Neural crest cell (in vitro differentiated cells): ENCODE results near the gene STXBP3. TPM values are rescaled to one million over a fixed set of nuclear protein-coding genes. Genes with fewer than 3 reads are reported as not detected.

Experiments
- DNase-seq: peaks from one replicate; pipeline ENCODE4 v3.0.0; 2021; ENCODE audit warnings: low read depth, mixed read lengths, low spot score
- H3K27ac Mint-ChIP-seq: one replicate; pipeline ENCODE4 v1.8.0; 2021; ENCODE audit warnings: mild to moderate bottlenecking, mixed read lengths; ENCODE audit not compliant: unreplicated experiment
- H3K27me3 Mint-ChIP-seq: 2 replicates; pipeline ENCODE4 v1.8.0; 2021; ENCODE audit warnings: low read depth, mild to moderate bottlenecking, mixed read lengths
- H3K36me3 Mint-ChIP-seq: 2 replicates; pipeline ENCODE4 v1.8.0; 2021; ENCODE audit warnings: low read depth, mild to moderate bottlenecking, mixed read lengths
- H3K4me1 Mint-ChIP-seq: 2 replicates; pipeline ENCODE4 v1.8.0; 2021; ENCODE audit warnings: mixed read lengths
- H3K4me3 Mint-ChIP-seq: one replicate; pipeline ENCODE4 v1.8.0; 2021; ENCODE audit warnings: mild to moderate bottlenecking, mixed read lengths
- H3K9me3 Mint-ChIP-seq: 2 replicates; pipeline ENCODE4 v1.8.0; 2021; ENCODE audit warnings: mixed read lengths
- CTCF ChIP-seq: fragments of 200-600 bp; sonication (generic); conservative IDR thresholded peaks from 2 replicates; pipeline ENCODE4 v1.5.0; 2021; ENCODE audit warnings: antibody characterized with exemption, mild to moderate bottlenecking
- total RNA-seq: library from RNA; stranded (reverse); gene quantifications from 2 replicates; pipeline ENCODE4 v1.2.1, GENCODE V29; 2021

The STXBP3 gene
- total RNA-seq, 1 donor from 2014 or later = 32.2 TPM

GRCh38 chr1:108750476-108751181 lies 4.2 kb downstream of the STXBP3 start:
- peaks cover 17% of the 10 kb centered on the region for H3K4me1 Mint-ChIP-seq
- H3K27me3 Mint-ChIP-seq = no peaks in the 10 kb centered on the region
- peak overlapping the region; percentile 60 for H3K4me3 Mint-ChIP-seq
- peaks cover 3% of the 10 kb centered on the region for H3K9me3 Mint-ChIP-seq
- H3K27ac Mint-ChIP-seq = no peak overlapping the region
- no peak for DNase-seq
- TF ChIP-seq CTCF = no peak
- no peaks in the 10 kb centered on the region for H3K36me3 Mint-ChIP-seq

GRCh38 chr1:108753363-108753762 lies 6.9 kb downstream of the STXBP3 start:
- no peak for DNase-seq
- Mint-ChIP-seq H3K4me1 (peaks cover 7% of the 10 kb centered on the region), H3K27ac (no peak overlapping the region), H3K4me3 (no peak overlapping the region), H3K36me3 (no peaks in the 10 kb centered on the region), H3K27me3 (no peaks in the 10 kb centered on the region), H3K9me3 (no peaks in the 10 kb centered on the region)
- TF ChIP-seq CTCF = no peak

GRCh38 chr1:108758796-108759195 lies 12.3 kb downstream of the STXBP3 start:
- Mint-ChIP-seq H3K36me3 (peaks cover 6% of the 10 kb centered on the region), H3K4me1 (no peaks in the 10 kb centered on the region), H3K27me3 (no peaks in the 10 kb centered on the region), H3K4me3 (no peak overlapping the region), H3K9me3 (no peaks in the 10 kb centered on the region), H3K27ac (no peak overlapping the region)
- no peak for TF ChIP-seq CTCF
- DNase-seq = no peak

GRCh38 chr1:108767115-108767514 lies 20.6 kb downstream of the STXBP3 start:
- H3K36me3 Mint-ChIP-seq = peaks cover 8% of the 10 kb centered on the region
- no peaks in the 10 kb centered on the region for H3K27me3 Mint-ChIP-seq
- H3K9me3 Mint-ChIP-seq = no peaks in the 10 kb centered on the region
- H3K4me3 Mint-ChIP-seq = no peak overlapping the region
- no peak overlapping the region for H3K27ac Mint-ChIP-seq
- peaks cover 5% of the 10 kb centered on the region for H3K4me1 Mint-ChIP-seq
- DNase-seq = no peak
- no peak for TF ChIP-seq CTCF

GRCh38 chr1:108767708-108768107 lies 21.2 kb downstream of the STXBP3 start:
- Mint-ChIP-seq H3K27me3 (no peaks in the 10 kb centered on the region), H3K9me3 (no peaks in the 10 kb centered on the region), H3K4me1 (peaks cover 5% of the 10 kb centered on the region), H3K36me3 (peaks cover 6% of the 10 kb centered on the region), H3K4me3 (no peak overlapping the region), H3K27ac (no peak overlapping the region)
- TF ChIP-seq CTCF = no peak
- DNase-seq = no peak
